T-helper 1 cell treated with Interleukin-12 subunit alpha and Interleukin-12 subunit beta and Interleukin-4 antibody, amounts not matched to agents 30 ng/mL and 1 ng/mL, for 36 hours (primary cell): ENCODE results near the gene RPL36AL. TPM values are rescaled to one million over a fixed set of nuclear protein-coding genes. Genes with fewer than 3 reads are reported as not detected.
"Not testable (repeated sequence)": the region's sequence is repeated elsewhere in the genome, so short reads cannot be mapped to it uniquely, and the experiment has no call there.

Experiments
- intact Hi-C: fragments of 100-400 bp; cut with micrococcal nuclease; formaldehyde crosslinking; loops from one replicate; pipeline ENCODE4 v1.15.1; 2024
- total RNA-seq: library from RNA; stranded (reverse); gene quantifications from 2 replicates; pipeline ENCODE4 v1.2.3, GENCODE V29; 2022

RPL36AL gene
- total RNA-seq = 228 and 234 TPM in 2 replicates

DNA sequence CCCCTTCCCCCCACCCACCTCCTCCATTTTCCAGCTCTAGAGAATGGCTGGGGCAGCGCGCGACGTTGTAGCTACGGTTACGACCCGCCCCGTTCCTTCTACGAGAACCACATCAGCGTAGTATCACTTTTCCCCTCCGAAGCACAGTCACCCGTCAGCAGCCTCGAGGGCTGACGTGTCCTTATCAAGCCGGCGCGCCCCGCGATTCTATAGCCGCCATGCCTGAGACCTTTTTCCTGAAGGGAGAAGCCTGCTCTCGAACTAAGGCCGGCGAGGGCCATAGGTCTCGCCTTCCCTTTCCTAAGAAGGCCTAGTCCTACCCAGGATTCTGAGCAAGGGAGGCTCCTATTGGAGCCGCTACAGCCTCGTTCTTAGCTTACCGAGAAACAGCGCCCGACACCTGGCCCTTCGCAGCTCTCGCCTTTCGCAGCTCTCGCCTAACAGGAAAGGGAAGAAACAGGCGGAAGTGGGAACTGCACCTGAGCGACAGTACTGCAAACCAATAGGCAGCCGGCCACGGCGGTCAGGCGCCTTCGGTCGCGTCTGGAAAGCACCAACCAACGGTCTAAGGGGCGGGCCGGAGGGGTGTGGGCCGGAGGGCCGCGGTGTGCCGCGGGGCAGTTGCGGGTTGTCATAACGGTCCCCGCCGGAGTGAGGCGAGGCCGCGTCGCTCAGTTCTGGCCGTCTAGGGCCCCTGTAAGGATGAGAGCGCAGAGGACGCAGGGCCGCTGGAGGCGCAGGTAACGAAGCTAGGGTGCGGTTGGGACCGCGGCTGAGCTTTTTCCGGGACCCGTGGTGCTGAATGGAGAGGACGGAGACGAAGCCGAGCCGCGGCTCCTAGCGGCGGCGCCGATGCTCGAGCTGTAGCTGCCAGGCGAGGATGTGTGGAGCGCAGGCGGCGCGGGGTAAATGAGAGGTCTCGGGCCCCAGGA is at the start of gene RPL36AL, which contains the start of gene MGAT2:
TSS of gene RPL36AL (minus strand) at position 445 of the 932 bp plus-strand sequence. CDS start 1,522 bp downstream, outside the sequence.
TSS of gene MGAT2 (plus strand) at position 618 of the 932 bp plus-strand sequence. CDS start 470 bp downstream, outside the sequence.
- intact Hi-C loops = loop anchor here (1.0 to 5.0 kb wide), 14 partner anchors 14 to 1106 kb away; partner anchors contain the start of genes DMAC2L, L2HGDH, LRR1 and NEMF

- intact Hi-C loops = no loop called here
These were observed 39.4 kb upstream of the RPL36AL start for GRCh38 chr14:49659526-49660455.

GRCh38 chr14:49657500-49657899 is 37.1 kb upstream of the RPL36AL start:
- intact Hi-C loops = not testable (repeated sequence)

DNA sequence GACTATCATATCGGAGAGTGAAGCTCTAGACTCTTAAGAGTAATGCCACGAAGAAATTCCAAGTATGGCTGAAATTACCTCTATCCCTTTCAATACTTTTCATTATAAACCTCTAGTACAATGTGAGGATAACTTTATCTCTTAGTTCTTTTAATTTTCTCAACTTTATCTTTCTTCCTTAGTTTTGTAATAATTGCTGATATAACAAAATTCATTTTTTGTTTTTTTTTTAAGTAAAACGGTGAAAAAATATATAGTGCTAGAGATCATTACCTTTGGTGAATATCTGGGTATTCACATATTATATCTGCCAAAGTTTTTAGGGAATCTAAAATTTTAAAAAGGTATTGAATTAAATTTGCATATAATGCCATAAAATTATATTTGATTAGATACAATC is 34.1 kb upstream of the RPL36AL start:
- intact Hi-C loops = no loop called here

DNA sequence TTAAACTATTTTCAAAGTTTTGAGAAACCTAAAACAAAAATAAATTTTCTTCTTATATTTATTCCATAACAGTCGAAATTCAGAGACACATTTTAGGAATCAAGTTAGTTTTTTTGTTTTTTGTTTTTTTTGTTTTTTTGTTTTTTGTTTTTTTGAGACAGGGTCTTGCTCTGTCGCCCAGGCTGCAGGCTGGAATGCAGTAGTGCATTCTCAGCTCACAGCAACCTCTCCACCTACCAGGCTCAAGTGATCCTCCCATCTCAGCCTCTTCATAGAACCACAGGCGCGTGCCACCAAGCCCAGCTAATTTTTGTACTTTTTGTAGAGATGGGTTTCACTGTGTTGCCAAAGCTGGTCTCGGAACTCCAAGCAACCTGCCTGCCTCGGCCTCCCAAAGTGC is 33.1 kb upstream of the RPL36AL start:
- intact Hi-C loops = no loop called here

GRCh38 chr14:49642163-49642562 is 21.7 kb upstream of the RPL36AL start:
- intact Hi-C loops = no loop called here

GRCh38 chr14:49641697-49642129 is 21.3 kb upstream of the RPL36AL start:
- intact Hi-C loops = no loop called here

GRCh38 chr14:49640540-49641417 is 20.4 kb upstream of the RPL36AL start:
- intact Hi-C loops = no loop called here

DNA sequence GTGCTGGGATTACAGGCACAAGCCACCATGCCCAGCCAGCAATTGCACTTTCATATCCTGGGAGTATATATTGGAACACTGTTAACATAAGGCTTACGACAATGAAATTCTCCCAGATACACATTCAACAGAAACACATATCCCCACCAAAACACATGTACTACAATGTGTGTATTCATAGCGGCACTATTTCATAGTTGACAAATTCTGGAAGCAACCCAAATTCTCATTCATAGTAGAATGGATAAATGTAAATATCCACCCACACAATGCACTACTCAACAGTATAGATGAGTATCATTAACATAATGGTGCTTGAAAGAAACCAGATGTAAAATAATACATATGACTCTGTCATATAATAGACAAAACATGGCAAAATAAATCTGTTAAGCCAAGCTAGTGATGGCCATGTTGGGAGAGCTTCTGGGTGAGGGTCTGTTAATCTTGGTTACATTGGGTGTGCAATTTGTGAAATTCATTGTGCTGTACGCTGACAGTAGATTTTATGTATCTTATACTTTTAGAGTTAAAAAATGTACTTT is 17.2 kb upstream of the RPL36AL start:
- intact Hi-C loops = no loop called here

- intact Hi-C loops = no loop called here
These were observed 16.4 kb upstream of the RPL36AL start for GRCh38 chr14:49636866-49637265.

- intact Hi-C loops = loop anchor here (1.0 kb wide), 12 partner anchors 10 to 888 kb away; partner anchors contain the start of genes LRR1, MGAT2, POLE2 and RPL36AL
These were observed 14.3 kb upstream of the RPL36AL start, which contains the start of gene DNAAF2 for GRCh38 chr14:49634547-49635334. Gene DNAAF2 (minus strand): TSS chr14:49635244. CDS start chr14:49635149, 95 bp downstream.

DNA sequence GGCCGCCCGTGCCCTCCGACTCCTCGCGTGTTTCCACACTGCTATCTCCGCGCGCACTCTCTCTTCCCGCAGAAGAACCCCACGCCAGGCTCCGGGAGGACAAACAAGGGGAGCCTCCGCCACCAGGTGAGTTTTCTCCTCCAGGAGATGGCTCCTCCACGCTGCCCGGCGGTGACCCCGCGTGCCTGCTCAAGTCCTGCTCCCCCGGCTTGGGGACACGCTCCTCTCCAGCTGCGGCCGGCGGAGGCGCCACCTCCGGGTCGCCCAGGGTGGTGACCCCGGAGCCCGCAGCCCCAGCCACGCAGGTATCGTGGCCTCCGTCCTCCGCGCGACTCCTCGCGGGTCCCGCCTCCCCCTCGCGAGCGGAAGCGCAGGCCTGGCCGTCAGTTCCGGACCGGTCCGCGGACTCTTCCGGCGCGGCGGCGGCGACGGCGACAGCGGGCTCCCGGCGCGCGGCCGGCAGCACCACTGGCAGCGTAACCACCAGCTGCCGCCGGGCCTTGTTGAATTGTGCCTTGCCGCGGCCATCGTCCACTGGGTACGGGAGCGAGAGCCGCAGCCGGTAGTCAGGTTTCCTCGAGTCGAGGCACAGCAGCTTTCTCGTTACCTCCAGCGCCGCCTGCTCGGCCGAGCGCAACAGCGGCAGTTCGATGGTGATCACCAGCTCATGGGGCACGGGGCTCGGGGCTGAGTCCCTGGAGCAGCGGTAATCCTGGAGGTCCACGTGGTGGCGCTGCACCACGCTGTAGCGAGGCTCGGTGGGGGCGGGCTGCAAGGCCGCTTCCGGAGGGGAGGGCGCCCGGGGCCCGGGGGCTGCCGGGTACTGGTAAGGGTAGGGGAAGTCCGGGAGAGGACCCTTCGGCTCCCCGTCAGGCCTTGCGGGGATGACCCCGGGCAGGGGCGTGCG is 13.5 kb upstream of the RPL36AL start:
- intact Hi-C loops = loop anchor here (1.0 kb wide), 11 partner anchors 10 to 888 kb away; partner anchors contain the start of genes LRR1, MGAT2, POLE2 and RPL36AL

DNA sequence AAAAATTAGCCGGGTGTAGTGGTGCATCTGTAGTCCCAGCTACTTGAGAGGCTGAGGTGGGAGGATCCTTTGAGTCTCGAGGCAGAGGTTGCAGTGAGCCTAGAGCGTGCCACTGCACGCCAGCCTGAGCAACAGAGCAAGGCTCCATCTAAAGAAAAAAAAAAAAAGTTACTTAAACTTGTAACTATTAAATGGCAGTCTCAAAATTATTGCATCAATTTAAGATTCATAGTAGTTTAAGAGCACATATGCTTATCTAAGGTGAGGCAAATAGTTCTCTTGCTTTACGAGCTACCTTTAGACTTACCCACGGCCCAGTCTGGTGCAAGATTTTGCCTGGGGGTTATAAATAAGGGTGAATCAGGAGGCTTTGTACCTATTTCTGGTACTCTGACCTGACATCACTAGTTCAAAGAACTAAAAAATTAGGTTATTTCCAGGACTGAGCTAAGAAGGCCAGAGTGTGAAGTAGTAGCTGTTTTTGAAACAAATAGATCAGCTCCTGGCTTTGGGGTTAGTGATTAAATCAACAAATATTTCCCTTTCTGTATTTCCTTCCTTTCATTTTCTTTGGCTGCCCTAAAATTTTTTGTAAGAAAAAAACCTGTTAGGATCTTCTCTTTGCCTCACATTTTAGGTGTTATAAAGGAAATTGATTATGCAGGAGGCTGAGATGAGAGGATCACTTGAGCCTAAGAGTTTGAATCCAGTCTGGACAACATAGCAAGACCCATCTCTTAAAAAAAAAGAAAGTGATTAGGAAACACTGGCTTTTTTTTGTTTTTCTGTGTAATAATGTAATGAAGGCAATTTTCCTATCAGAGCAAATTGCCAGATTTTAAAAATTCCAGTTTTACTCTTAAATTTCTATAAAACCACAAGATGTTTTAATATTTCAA is 3.8 kb upstream of the RPL36AL start:
- intact Hi-C loops = loop anchor here (1.0 to 5.0 kb wide), 3 partner anchors 10 to 738 kb away; no protein-coding TSS in a partner anchor

- intact Hi-C loops = loop anchor here (5.0 kb wide), 2 partner anchors 349 to 739 kb away; no protein-coding TSS in a partner anchor
These were observed 3.0 kb upstream of the RPL36AL start for GRCh38 chr14:49623387-49623786.

DNA sequence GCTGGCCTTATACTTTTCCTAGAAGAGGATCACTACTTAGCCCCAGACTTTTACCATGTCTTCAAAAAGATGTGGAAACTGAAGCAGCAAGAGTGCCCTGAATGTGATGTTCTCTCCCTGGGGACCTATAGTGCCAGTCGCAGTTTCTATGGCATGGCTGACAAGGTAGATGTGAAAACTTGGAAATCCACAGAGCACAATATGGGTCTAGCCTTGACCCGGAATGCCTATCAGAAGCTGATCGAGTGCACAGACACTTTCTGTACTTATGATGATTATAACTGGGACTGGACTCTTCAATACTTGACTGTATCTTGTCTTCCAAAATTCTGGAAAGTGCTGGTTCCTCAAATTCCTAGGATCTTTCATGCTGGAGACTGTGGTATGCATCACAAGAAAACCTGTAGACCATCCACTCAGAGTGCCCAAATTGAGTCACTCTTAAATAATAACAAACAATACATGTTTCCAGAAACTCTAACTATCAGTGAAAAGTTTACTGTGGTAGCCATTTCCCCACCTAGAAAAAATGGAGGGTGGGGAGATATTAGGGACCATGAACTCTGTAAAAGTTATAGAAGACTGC is 1.7 kb upstream of the RPL36AL start:
- intact Hi-C loops = loop anchor here (5.0 kb wide), 2 partner anchors 350 to 740 kb away; no protein-coding TSS in a partner anchor
